ENCODE measurements around the gene CD93.

The CD93 gene

DNA sequence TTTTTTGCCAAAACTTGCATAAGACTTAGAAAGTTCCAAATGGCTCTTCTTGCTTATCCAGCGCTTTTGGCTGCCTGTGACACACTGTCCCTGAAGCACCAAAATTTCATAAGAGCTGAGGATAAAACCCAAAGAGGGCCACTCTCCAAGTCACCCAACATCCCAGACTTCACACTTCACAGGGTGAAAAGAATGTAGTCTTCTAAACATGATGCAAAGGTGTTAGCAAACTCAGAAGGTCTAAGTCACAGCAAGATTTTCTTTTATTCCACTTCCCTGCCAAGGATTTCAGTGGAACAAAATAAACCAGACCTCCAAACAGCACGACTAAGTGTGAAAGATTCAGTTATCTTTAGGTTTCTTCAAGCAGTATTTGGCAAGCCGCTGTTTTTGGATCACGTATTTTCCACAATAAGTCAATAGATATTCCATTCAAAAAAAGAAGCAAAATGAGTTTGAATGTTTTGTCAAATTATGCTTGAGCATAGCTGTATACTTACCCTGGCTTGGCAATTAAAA lies 44.6 kb upstream of the CD93 start:
- ATAC-seq: no peak
- TF ChIP-seq GLIS3 (CRISPR knock-in tag; IDR thresholded peaks at IDR 0.05) (no peak), CREB5 (CRISPR knock-in tag; IDR thresholded peaks at IDR 0.05; ENCODE audit: low read depth) (no peak), CSRNP3 (CRISPR knock-in tag; IDR thresholded peaks at IDR 0.05) (no peak), CSDC2 (CRISPR knock-in tag; IDR thresholded peaks at IDR 0.05) (no peak), ZC3H10 (CRISPR knock-in tag; IDR thresholded peaks at IDR 0.05) (no peak), ZFP30 (CRISPR knock-in tag; IDR thresholded peaks at IDR 0.05) (no peak), ESRRG (CRISPR knock-in tag; IDR thresholded peaks at IDR 0.05) (no peak), POU6F1 (CRISPR knock-in tag; IDR thresholded peaks at IDR 0.05; ENCODE audit: borderline replicate concordance, low read depth) (no peak), ARNTL (CRISPR knock-in tag; IDR thresholded peaks at IDR 0.05; ENCODE audit: borderline replicate concordance, low read depth) (no peak), SNAI2 (CRISPR knock-in tag; IDR thresholded peaks at IDR 0.05) (no peak), TOX (CRISPR knock-in tag; IDR thresholded peaks at IDR 0.05; ENCODE audit: borderline replicate concordance) (no peak), TSHZ2 (CRISPR knock-in tag; IDR thresholded peaks at IDR 0.05) (no peak), OSR1 (CRISPR knock-in tag; IDR thresholded peaks at IDR 0.05) (no peak), ZFP3 (CRISPR knock-in tag; IDR thresholded peaks at IDR 0.05) (no peak), ZNF8 (CRISPR knock-in tag; IDR thresholded peaks at IDR 0.05) (no peak), PPARA (CRISPR knock-in tag; IDR thresholded peaks at IDR 0.05; ENCODE audit: borderline replicate concordance) (no peak), ZNF565 (CRISPR knock-in tag; conservative IDR thresholded peaks at IDR 0.05; ENCODE audit: low read depth) (no peak), BACH2 (CRISPR knock-in tag; IDR thresholded peaks at IDR 0.05; ENCODE audit: borderline replicate concordance) (no peak)
- TF ChIP-seq, protein P1, sequence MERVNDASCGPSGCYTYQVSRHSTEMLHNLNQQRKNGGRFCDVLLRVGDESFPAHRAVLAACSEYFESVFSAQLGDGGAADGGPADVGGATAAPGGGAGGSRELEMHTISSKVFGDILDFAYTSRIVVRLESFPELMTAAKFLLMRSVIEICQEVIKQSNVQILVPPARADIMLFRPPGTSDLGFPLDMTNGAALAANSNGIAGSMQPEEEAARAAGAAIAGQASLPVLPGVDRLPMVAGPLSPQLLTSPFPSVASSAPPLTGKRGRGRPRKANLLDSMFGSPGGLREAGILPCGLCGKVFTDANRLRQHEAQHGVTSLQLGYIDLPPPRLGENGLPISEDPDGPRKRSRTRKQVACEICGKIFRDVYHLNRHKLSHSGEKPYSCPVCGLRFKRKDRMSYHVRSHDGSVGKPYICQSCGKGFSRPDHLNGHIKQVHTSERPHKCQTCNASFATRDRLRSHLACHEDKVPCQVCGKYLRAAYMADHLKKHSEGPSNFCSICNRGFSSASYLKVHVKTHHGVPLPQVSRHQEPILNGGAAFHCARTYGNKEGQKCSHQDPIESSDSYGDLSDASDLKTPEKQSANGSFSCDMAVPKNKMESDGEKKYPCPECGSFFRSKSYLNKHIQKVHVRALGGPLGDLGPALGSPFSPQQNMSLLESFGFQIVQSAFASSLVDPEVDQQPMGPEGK (CRISPR knock-in tag; IDR thresholded peaks at IDR 0.05; ENCODE audit: borderline replicate concordance): no peak

DNA sequence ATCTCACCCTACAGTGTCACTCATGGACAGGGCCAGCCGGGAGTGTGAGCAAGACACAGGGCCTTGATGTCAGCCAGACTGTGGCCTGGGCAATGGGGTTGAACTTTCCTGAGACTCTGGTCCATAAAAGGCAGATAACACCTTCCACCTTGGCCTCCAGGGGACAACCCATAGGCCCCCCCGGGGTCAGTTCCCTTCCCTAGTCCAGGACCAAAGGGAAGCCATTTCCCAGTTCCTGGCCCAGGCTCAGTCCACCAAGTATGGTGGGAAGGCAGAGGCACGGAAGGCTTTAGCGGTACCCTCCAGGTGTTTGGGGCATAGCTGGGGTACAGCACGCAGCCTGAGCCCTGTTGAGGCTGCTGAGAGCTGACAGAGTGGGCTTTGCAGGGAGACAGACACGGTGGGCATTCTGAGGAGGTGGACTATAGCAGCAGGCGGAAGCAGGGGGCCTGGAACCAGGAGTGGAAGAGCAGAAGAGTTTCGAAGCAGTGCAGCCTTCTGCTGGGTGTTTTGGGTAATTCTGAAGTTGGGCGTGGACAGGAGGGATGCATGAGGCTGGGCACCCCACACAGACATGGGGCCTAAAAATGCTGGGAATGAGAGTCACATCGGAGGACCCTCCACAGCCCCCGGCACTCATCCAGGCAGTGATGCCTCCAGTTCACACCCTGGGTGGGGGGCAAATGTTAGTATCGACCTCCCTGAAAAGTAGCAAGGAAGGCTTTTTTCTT lies 43.9 kb upstream of the CD93 start:
- ATAC-seq: no peak
- no peak for TF ChIP-seq CSDC2 (CRISPR knock-in tag; IDR thresholded peaks at IDR 0.05)
- TF ChIP-seq ARNTL (CRISPR knock-in tag; IDR thresholded peaks at IDR 0.05; ENCODE audit: borderline replicate concordance, low read depth): no peak
- no peak for TF ChIP-seq TCF4 (CRISPR knock-in tag; IDR thresholded peaks at IDR 0.05; ENCODE audit: borderline replicate concordance)
- TF ChIP-seq ZNF70 (CRISPR knock-in tag; IDR thresholded peaks at IDR 0.05): no peak
- TF ChIP-seq ESRRG (CRISPR knock-in tag; IDR thresholded peaks at IDR 0.05): no peak
- TF ChIP-seq TSHZ2 (CRISPR knock-in tag; IDR thresholded peaks at IDR 0.05): no peak
- no peak for TF ChIP-seq ZNF565 (CRISPR knock-in tag; conservative IDR thresholded peaks at IDR 0.05; ENCODE audit: low read depth)
- no peak for TF ChIP-seq ZC3H10 (CRISPR knock-in tag; IDR thresholded peaks at IDR 0.05)
- TF ChIP-seq POU6F1 (CRISPR knock-in tag; IDR thresholded peaks at IDR 0.05; ENCODE audit: borderline replicate concordance, low read depth): no peak
- TF ChIP-seq TOX (CRISPR knock-in tag; IDR thresholded peaks at IDR 0.05; ENCODE audit: borderline replicate concordance): no peak
- TF ChIP-seq, protein P1 (CRISPR knock-in tag; IDR thresholded peaks at IDR 0.05; ENCODE audit: borderline replicate concordance): no peak
